WTC11 (cell line): ENCODE measurements around the gene SPDEF.

Source experiments
- CREB1 ChIP-seq: sonication (generic); formaldehyde crosslinking; IDR thresholded peaks from 2 replicates; pipeline ENCODE4 v1.8.0; 2023; ENCODE audit warnings: mild to moderate bottlenecking, missing genetic modification reagents
- CTCF ChIP-seq: fragments of 200-600 bp; IDR thresholded peaks from 2 replicates; pipeline ENCODE4 v1.8.0; 2022; ENCODE audit warnings: antibody characterized with exemption
- ETV6 ChIP-seq: sonication (generic); formaldehyde crosslinking; IDR thresholded peaks from 2 replicates; pipeline ENCODE4 v1.8.1; 2022; ENCODE audit warnings: mild to moderate bottlenecking, missing genetic modification reagents
- IRF2 ChIP-seq: sonication (generic); formaldehyde crosslinking; IDR thresholded peaks from 2 replicates; pipeline ENCODE4 v1.8.0; 2022; ENCODE audit warnings: low read depth, missing genetic modification reagents, borderline replicate concordance
- MAX ChIP-seq: sonication (generic); formaldehyde crosslinking; IDR thresholded peaks from 2 replicates; pipeline ENCODE4 v1.8.0; 2022; ENCODE audit warnings: mild to moderate bottlenecking, missing genetic modification reagents
- NR3C1 ChIP-seq: sonication (generic); formaldehyde crosslinking; conservative IDR thresholded peaks from 2 replicates; pipeline ENCODE4 v1.8.1; 2023; ENCODE audit warnings: low read depth, mild to moderate bottlenecking, missing genetic modification reagents
- TCF7 ChIP-seq: sonication (generic); formaldehyde crosslinking; IDR thresholded peaks from 2 replicates; pipeline ENCODE4 v1.8.0; 2022; ENCODE audit warnings: mild to moderate bottlenecking, low read depth, missing genetic modification reagents, moderate library complexity
- USF2 ChIP-seq: sonication (generic); formaldehyde crosslinking; IDR thresholded peaks from 2 replicates; pipeline ENCODE4 v1.8.1; 2023; ENCODE audit warnings: mild to moderate bottlenecking, missing genetic modification reagents, moderate library complexity
- ZNF396 ChIP-seq: fragments of 250-450 bp; sonication (Bioruptor Pico); IDR thresholded peaks from 2 replicates; pipeline ENCODE4 v1.8.0; 2021; ENCODE audit warnings: mild to moderate bottlenecking, moderate library complexity, borderline replicate concordance
- ZNF416 ChIP-seq: fragments of 250-450 bp; sonication (Bioruptor Pico); IDR thresholded peaks from 2 replicates; pipeline ENCODE4 v1.9.0; 2021; ENCODE audit warnings: mild to moderate bottlenecking, inconsistent platforms

- TF ChIP-seq CTCF (no peak), NR3C1 (no peak), IRF2 (CRISPR knock-in tag) (no peak), ZNF416 (CRISPR knock-in tag) (no peak), CREB1 (CRISPR knock-in tag) (no peak), ETV6 (CRISPR knock-in tag) (no peak), TCF7 (CRISPR knock-in tag) (no peak), USF2 (CRISPR knock-in tag) (no peak), ZNF396 (CRISPR knock-in tag) (no peak), MAX (CRISPR knock-in tag) (no peak)
Observed at GRCh38 chr6:34529665-34530327, 26.3 kb downstream of the SPDEF start.
